Body of pancreas (tissue), 4 donors: ENCODE data around the gene LYPD1.

ENCODE experiments used
- CTCF ChIP-seq, 7 experiments: fragments of 450-650 bp in 4 of 7; fragments of 200-600 bp in 3 of 7; sonication (generic) in 3 of 7; IDR thresholded peaks; one replicate each; pipeline ENCODE4 v1.5.1; 2016 to 2019; ENCODE audit warnings: antibody characterized with exemption in 7 of 7
- POLR2A ChIP-seq, 3 donors: fragments of 450-650 bp; IDR thresholded peaks; one replicate each; pipeline ENCODE4 v1.6.1; 2016; ENCODE audit warnings: antibody characterized with exemption in 3 of 3, mild to moderate bottlenecking in 2 of 3

- TF ChIP-seq CTCF (IDR thresholded peaks at IDR 0.05) (no peak), POLR2A (IDR thresholded peaks at IDR 0.05) (no peak)
Measured at GRCh38 chr2:132670496-132671150, 618 bp upstream of the LYPD1 start.
